GM12873 (cell line): Measurements from ENCODE around the gene ZNF302.

Experiments used
- CTCF ChIP-seq: IDR thresholded peaks from 2 replicates; pipeline ENCODE4 v1.5.1; 2012; ENCODE audit warnings: low read depth, mild to moderate bottlenecking, moderate library complexity, low read length, control low read depth; ENCODE audit not compliant: insufficient read depth; ENCODE audit errors: missing control alignments

The ZNF302 gene

GRCh38 chr19:34734537-34735103 lies 57.1 kb downstream of the ZNF302 start:
- no peak for TF ChIP-seq CTCF
